ENCODE data around the gene ARHGEF28. TPM values are rescaled to one million over a fixed set of nuclear protein-coding genes. Genes with fewer than 3 reads are reported as not detected.
A peak's percentile ranks its signal among the peaks of the same experiment; 100 is the strongest.

The ARHGEF28 gene
- total RNA-seq, 1 donor from 2014 or later = 72.1 TPM

GRCh38 chr5:73823508-73823925 lies 197.5 kb downstream of the ARHGEF28 start:
- H3K4me3 ChIP-seq (ENCODE audit: low read depth, low read length) = peak overlapping the region; percentile 8
- DNase-seq (ENCODE audit: low read depth) = peak; percentile 87
- TF ChIP-seq CTCF (conservative IDR thresholded peaks at IDR 0.05; ENCODE audit: low read depth, low read length) = no peak

- TF ChIP-seq CTCF (conservative IDR thresholded peaks at IDR 0.05; ENCODE audit: low read depth, low read length) = no peak
- no peak for DNase-seq (ENCODE audit: low read depth)
- H3K4me3 ChIP-seq (ENCODE audit: low read depth, low read length) = no peak overlapping the region
Observed at GRCh38 chr5:73825199-73825598, 199.2 kb downstream of the ARHGEF28 start.

- no peak for TF ChIP-seq CTCF (conservative IDR thresholded peaks at IDR 0.05; ENCODE audit: low read depth, low read length)
Observed at GRCh38 chr5:73825736-73826135, 199.7 kb downstream of the ARHGEF28 start.

GRCh38 chr5:73826301-73827105 lies 200.5 kb downstream of the ARHGEF28 start:
- no peak for TF ChIP-seq CTCF (conservative IDR thresholded peaks at IDR 0.05; ENCODE audit: low read depth, low read length)
- H3K4me3 ChIP-seq (ENCODE audit: low read depth, low read length) = no peak overlapping the region
- DNase-seq (ENCODE audit: low read depth) = no peak

More at GRCh38 chr5:73825736-73826135, 199.7 kb downstream of the ARHGEF28 start:
- no peak for DNase-seq (ENCODE audit: low read depth)
- H3K4me3 ChIP-seq (ENCODE audit: low read depth, low read length) = no peak overlapping the region

GRCh38 chr5:73827106-73827450 lies 201.1 kb downstream of the ARHGEF28 start:
- no peak overlapping the region for H3K4me3 ChIP-seq (ENCODE audit: low read depth, low read length)
- no peak for TF ChIP-seq CTCF (conservative IDR thresholded peaks at IDR 0.05; ENCODE audit: low read depth, low read length)
- DNase-seq (ENCODE audit: low read depth) = no peak

- DNase-seq (ENCODE audit: low read depth) = no peak
- no peak for TF ChIP-seq CTCF (conservative IDR thresholded peaks at IDR 0.05; ENCODE audit: low read depth, low read length)
- no peak overlapping the region for H3K4me3 ChIP-seq (ENCODE audit: low read depth, low read length)
Observed at GRCh38 chr5:73828465-73828864, 202.5 kb downstream of the ARHGEF28 start.

GRCh38 chr5:73830646-73831045 lies 204.7 kb downstream of the ARHGEF28 start:
- no peak for TF ChIP-seq CTCF (conservative IDR thresholded peaks at IDR 0.05; ENCODE audit: low read depth, low read length)
- H3K4me3 ChIP-seq (ENCODE audit: low read depth, low read length) = no peak overlapping the region
- DNase-seq (ENCODE audit: low read depth) = no peak
